Stomach smooth muscle (tissue), 2 donors: ENCODE measurements around the gene SCN3A.

Source experiments
- H3K27ac ChIP-seq: one replicate; pipeline ENCODE4 v1.7.0; 2013; ENCODE audit warnings: mild to moderate bottlenecking, low read length, inconsistent platforms
- H3K27me3 ChIP-seq, 2 donors: one replicate each; pipeline ENCODE4 v1.7.0; 2013; ENCODE audit warnings: low read length in 2 of 2; ENCODE audit not compliant: insufficient read depth in 2 of 2, control insufficient read depth in 1 of 2
- H3K36me3 ChIP-seq, 2 donors: one replicate each; pipeline ENCODE4 v1.7.0; 2013; ENCODE audit warnings: low read length in 2 of 2; ENCODE audit not compliant: control insufficient read depth in 2 of 2, insufficient read depth in 2 of 2
- H3K4me1 ChIP-seq: one replicate; pipeline ENCODE4 v1.7.0; 2013; ENCODE audit warnings: low read length; ENCODE audit not compliant: control insufficient read depth, insufficient read depth
- H3K4me3 ChIP-seq, 2 donors: one replicate each; pipeline ENCODE4 v1.7.0; 2013; ENCODE audit warnings: low read length in 2 of 2
- H3K9ac ChIP-seq, 2 donors: one replicate each; pipeline ENCODE4 v1.7.0; 2013; ENCODE audit warnings: low read length in 2 of 2, mild to moderate bottlenecking in 1 of 2
- H3K9me3 ChIP-seq, 2 donors: one replicate each; pipeline ENCODE4 v1.7.0; 2013; ENCODE audit warnings: low read length in 2 of 2; ENCODE audit not compliant: control insufficient read depth in 2 of 2
- donor health status: healthy.
- donor health status: Pancreatic carcinoma.

SCN3A gene

GRCh38 chr2:165079432-165079831 lies 124.4 kb downstream of the SCN3A start:
- Histone ChIP-seq H3K36me3 (no peaks in the 10 kb centered on the region), H3K27me3 (no peaks in the 10 kb centered on the region), H3K4me3 (no peak overlapping the region), H3K9ac (no peak overlapping the region), H3K27ac (no peak overlapping the region), H3K9me3 (peaks cover 0 to 3% of the 10 kb centered on the region in 2 donors), H3K4me1 (no peaks in the 10 kb centered on the region)

- Histone ChIP-seq H3K36me3 (no peaks in the 10 kb centered on the region), H3K9ac (no peak overlapping the region), H3K27me3 (no peaks in the 10 kb centered on the region), H3K9me3 (peaks cover 0 to 6% of the 10 kb centered on the region in 2 donors), H3K27ac (no peak overlapping the region), H3K4me1 (no peaks in the 10 kb centered on the region), H3K4me3 (no peak overlapping the region)
Observed at GRCh38 chr2:165078913-165079312, 124.9 kb downstream of the SCN3A start.

- peaks cover 0 to 6% of the 10 kb centered on the region in 2 donors for H3K9me3 ChIP-seq
- H3K27ac ChIP-seq, result no peak overlapping the region
- H3K4me3 ChIP-seq, result no peak overlapping the region
- H3K36me3 ChIP-seq, result no peaks in the 10 kb centered on the region
- H3K4me1 ChIP-seq, result no peaks in the 10 kb centered on the region
- no peaks in the 10 kb centered on the region for H3K27me3 ChIP-seq
- H3K9ac ChIP-seq, result no peak overlapping the region
Observed at GRCh38 chr2:165074884-165075283, 129.0 kb downstream of the SCN3A start.

- Histone ChIP-seq H3K9me3 (peaks cover 0 to 6% of the 10 kb centered on the region in 2 donors), H3K4me1 (no peaks in the 10 kb centered on the region), H3K4me3 (no peak overlapping the region), H3K27ac (no peak overlapping the region), H3K9ac (no peak overlapping the region), H3K36me3 (no peaks in the 10 kb centered on the region), H3K27me3 (peaks cover 0 to 1% of the 10 kb centered on the region in 2 donors)
Observed at GRCh38 chr2:165074323-165074722, 129.5 kb downstream of the SCN3A start.

- Histone ChIP-seq H3K36me3 (no peaks in the 10 kb centered on the region), H3K9ac (no peak overlapping the region), H3K4me1 (no peaks in the 10 kb centered on the region), H3K27me3 (peaks cover 0 to 4% of the 10 kb centered on the region in 2 donors), H3K27ac (no peak overlapping the region), H3K4me3 (no peak overlapping the region), H3K9me3 (peaks cover 0 to 6% of the 10 kb centered on the region in 2 donors)
Observed at GRCh38 chr2:165070076-165070475, 133.8 kb downstream of the SCN3A start.

- Histone ChIP-seq H3K27ac (no peak overlapping the region), H3K4me1 (no peaks in the 10 kb centered on the region), H3K9ac (no peak overlapping the region), H3K36me3 (no peaks in the 10 kb centered on the region), H3K4me3 (no peak overlapping the region), H3K27me3 (peaks cover 0 to 4% of the 10 kb centered on the region in 2 donors), H3K9me3 (peaks cover 0 to under 1% of the 10 kb centered on the region in 2 donors)
Observed at GRCh38 chr2:165069151-165069550, 134.7 kb downstream of the SCN3A start.

GRCh38 chr2:165068487-165068757 lies 135.4 kb downstream of the SCN3A start:
- Histone ChIP-seq H3K4me3 (no peak overlapping the region), H3K27me3 (peaks cover 0 to 4% of the 10 kb centered on the region in 2 donors), H3K36me3 (no peaks in the 10 kb centered on the region), H3K9me3 (no peaks in the 10 kb centered on the region), H3K9ac (no peak overlapping the region), H3K4me1 (no peaks in the 10 kb centered on the region), H3K27ac (no peak overlapping the region)

- Histone ChIP-seq H3K4me3 (peak overlapping the region in 1 of 2 donors; percentile 40), H3K9ac (no peak overlapping the region)
Observed at GRCh38 chr2:165067643-165068486, 136.0 kb downstream of the SCN3A start.

GRCh38 chr2:165064743-165065142 lies 139.1 kb downstream of the SCN3A start:
- H3K4me1 ChIP-seq, result no peaks in the 10 kb centered on the region
- peaks cover 0 to 4% of the 10 kb centered on the region in 2 donors for H3K27me3 ChIP-seq
- H3K9me3 ChIP-seq, result no peaks in the 10 kb centered on the region
- H3K27ac ChIP-seq, result no peak overlapping the region
- no peak overlapping the region for H3K9ac ChIP-seq
- no peaks in the 10 kb centered on the region for H3K36me3 ChIP-seq
- no peak overlapping the region for H3K4me3 ChIP-seq

More at GRCh38 chr2:165067643-165068486, 136.0 kb downstream of the SCN3A start:
- no peaks in the 10 kb centered on the region for H3K9me3 ChIP-seq
- H3K27ac ChIP-seq, result no peak overlapping the region
- no peaks in the 10 kb centered on the region for H3K36me3 ChIP-seq
- H3K4me1 ChIP-seq, result no peaks in the 10 kb centered on the region
- H3K27me3 ChIP-seq, result peaks cover 0 to 4% of the 10 kb centered on the region in 2 donors

GRCh38 chr2:165060411-165060810 lies 143.4 kb downstream of the SCN3A start:
- Histone ChIP-seq H3K9ac (no peak overlapping the region), H3K9me3 (no peaks in the 10 kb centered on the region), H3K4me1 (no peaks in the 10 kb centered on the region), H3K27me3 (no peaks in the 10 kb centered on the region), H3K4me3 (no peak overlapping the region), H3K36me3 (no peaks in the 10 kb centered on the region), H3K27ac (no peak overlapping the region)

GRCh38 chr2:165058476-165059265 lies 145.2 kb downstream of the SCN3A start:
- Histone ChIP-seq H3K9me3 (no peaks in the 10 kb centered on the region), H3K9ac (no peak overlapping the region), H3K27ac (no peak overlapping the region), H3K36me3 (no peaks in the 10 kb centered on the region), H3K27me3 (no peaks in the 10 kb centered on the region), H3K4me1 (no peaks in the 10 kb centered on the region), H3K4me3 (no peak overlapping the region)
